Keratinocyte (primary cell): ENCODE data around the gene COA8.

Source experiments
- CTCF ChIP-seq, 3 experiments: IDR thresholded peaks in 1 of 3; conservative IDR thresholded peaks in 1 of 3; optimal IDR thresholded peaks in 1 of 3; 2 replicates in 2 of 3; 3 replicates in 1 of 3; pipeline versions ENCODE3 to v1.5.1; 2011; ENCODE audit warnings: low read length in 3 of 3, mild to moderate bottlenecking in 3 of 3, moderate library complexity in 2 of 3, control low read depth in 1 of 3, inconsistent platforms in 1 of 3; ENCODE audit not compliant: insufficient read depth in 2 of 3; ENCODE audit errors: extremely low read depth in 1 of 3
- EZH2 ChIP-seq: IDR thresholded peaks from one replicate; pipeline ENCODE4 v1.6.1; 2012; ENCODE audit warnings: inconsistent platforms, mild to moderate bottlenecking, low read length, moderate library complexity

- no peak for TF ChIP-seq CTCF (optimal IDR thresholded peaks at IDR 0.05 in 1 of 3, IDR thresholded peaks at IDR 0.05 in 1 of 3, conservative IDR thresholded peaks at IDR 0.05 in 1 of 3; ENCODE audit: extremely low read depth in 1 of 3, insufficient read depth in 2 of 3, low read length in 3 of 3)
- TF ChIP-seq EZH2, result no peak
These were observed 6.6 kb downstream of the COA8 start for GRCh38 chr14:103569408-103569807.
